NCI-H146 treated with DMSO at 0.1 percent for 48 hours (cell line): Measurements from ENCODE around the gene NOL9.

Experiments used
- DNase-seq: peaks from one replicate; lab custom pipeline; 2025; ENCODE audit not compliant: unreplicated experiment; lab: John Stamatoyannopoulos, UW

Gene NOL9

DNA sequence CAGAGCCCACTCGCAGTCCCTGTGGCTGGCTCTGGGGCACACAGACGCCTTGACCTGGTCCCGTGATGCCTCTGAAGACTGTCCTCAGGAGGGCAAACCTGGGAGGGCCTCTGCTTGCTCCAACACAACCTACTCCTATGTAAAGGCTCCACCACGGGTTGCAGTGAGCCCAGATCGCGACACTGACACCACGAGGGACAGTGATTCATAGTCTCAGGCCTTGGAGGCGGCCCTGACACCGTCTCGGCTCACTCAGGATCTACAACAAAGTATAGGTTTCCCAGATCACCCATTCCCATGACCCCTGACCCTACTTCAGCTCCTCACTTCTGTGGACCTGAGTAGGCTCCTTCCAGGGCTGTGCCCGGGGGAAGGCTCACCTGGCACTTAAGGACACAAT lies 28.0 kb downstream of the NOL9 start:
- DNase-seq, result no peak

DNA sequence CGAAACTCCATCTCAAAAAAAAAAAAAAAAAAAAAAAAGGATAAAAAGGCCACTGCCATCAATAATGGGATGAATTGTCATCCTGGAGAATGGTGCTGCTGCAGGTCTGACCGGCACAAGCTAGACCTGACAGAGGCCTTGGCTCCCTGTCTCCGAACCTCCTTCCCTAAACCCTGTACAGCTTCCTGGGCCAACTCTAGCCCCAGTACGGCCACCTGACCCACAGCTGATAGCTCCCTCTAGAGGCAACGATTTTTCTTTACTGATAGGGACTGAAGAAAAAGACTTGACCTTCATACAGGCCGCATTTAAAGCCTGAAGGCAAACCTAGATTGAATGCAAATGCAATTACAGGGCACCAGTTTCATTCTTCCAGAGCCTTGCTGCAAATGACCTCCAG lies 30.7 kb downstream of the NOL9 start:
- DNase-seq, result peak; percentile 1

DNA sequence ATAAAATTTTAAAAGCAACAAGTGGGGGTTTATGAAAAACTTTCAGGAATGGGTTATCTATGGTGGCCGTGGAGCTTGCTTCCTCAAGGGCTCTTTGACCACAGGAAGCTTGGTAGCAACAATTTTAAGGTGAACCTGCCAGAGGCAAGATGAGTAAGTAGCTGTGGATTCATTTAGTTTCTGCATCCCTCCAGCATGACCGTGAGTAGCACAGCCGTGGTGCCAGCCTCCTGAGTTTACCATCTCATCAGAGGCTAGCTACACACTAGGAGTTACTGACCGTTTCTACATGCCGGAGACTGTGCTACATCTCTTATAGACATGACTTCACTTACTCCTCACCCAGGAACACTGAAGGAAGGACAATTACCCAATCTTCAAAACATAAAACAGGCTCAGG lies 32.8 kb downstream of the NOL9 start:
- no peak for DNase-seq

DNA sequence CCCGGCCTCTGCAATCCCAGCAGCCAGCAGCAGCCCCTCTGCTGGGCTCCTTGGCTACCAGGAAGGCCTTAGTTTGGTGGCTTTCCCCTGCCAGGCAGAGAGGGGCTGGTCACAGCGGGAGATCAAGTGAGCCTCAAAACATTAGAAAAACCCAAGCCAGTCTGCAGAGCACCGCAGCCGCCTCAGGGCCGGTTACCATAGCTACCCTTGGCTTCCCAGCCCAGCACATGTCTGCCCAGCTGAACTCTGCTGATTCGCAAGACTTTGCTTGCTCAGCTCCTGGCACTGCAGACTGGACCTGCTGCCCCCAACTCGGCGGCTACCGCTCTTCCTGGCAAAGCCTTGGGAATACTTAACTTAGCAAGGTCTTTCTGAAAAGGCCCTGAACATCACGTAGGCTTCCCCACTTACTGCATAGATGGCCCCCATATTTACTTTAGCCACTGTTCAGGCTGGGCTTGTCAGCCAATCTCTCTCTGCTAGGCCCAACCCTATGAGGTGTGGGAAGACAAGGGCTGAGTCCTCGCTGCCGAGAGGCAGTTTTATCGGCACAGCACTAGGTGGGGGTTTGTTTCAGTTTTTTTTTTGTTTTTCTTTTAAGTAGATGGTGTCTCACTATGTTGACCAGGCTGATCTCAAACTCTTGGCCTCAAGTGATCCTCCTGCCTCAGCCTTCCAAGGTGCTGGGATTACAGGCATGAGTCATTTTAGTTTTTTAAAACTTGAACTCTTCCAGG lies 34.2 kb downstream of the NOL9 start:
- DNase-seq, result peak; percentile 35

DNA sequence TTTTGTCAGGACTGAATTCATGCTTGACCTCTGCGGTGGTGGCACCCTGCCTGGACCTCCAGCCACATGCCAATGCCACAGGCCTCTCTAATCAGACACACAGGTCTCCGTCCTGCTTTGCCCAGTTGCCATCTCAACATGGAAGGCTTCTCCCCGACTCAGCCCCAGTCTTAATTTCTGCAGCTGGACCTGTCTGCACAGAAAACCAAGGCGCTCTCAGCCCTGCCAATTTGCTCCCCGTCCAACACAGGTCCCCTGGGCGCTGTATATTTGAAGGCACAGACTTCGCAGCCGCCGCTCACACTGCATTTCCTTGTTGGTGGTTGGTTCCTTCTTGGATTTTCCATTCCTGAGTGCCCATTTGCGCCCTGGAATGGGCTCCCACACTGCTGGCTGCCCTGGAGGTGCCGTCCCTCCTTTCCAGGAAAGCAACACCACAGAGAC lies 34.8 kb downstream of the NOL9 start:
- no peak for DNase-seq

DNA sequence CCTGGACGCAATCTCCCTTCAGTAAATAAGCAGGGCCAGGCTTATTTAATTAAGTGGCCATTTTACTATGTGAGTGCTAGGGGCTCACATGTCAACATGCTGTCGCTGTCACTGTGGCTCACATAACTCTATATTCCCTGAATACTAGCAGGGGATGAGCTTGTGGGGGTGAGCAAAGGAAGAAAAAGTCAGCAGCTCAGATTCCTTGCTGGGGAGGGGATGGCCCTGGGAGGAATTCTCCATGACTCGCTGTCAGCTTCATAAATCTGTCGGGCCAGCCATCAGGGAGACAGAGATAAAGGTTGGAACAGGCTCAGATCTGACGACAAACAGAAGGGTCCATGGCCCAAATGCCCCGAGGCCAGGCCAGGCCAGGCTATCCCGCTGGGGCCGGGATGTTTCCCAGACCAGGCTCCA lies 36.9 kb downstream of the NOL9 start:
- DNase-seq, result no peak

DNA sequence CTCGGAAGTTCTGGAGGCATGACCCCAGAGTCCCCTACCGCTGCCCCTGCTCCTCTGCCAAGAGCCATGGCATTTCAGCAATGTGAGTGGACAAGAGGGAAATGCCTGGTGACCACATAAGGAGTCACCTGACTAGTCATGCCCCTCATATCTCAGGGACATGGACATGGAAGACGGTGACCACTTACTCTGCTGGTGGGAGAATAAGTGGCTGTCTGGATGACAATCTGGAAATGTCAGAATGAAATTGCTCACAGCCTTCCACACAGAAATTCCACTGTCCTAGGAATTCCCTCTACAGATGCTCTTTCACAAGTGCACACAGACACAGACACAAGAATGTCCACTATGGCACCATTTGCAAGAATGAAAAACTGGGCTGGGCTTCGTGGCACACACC lies 38.5 kb downstream of the NOL9 start:
- DNase-seq, result no peak

DNA sequence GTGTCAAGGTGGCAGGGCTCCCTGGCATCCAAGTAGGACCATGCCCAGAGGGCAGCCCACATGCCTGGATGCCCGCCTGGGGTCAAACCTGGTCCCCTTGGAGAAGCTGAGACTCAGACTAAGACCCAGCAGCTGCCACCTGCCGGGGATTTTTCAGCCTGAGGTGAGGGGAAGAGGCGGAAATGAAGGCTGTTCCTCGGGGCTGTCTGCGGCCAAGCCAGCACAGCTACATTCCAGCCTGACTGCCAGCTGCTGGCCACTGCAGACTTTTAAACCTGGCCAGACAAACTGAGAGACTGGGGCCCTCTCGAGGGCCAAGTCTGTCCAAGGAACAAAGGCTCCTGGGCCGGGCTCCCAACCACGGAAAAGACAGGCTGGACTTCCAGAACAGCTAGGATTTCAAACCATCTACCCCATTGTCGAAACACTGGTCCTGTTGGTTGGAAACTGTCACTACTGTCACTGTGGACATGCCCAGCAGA lies 41.0 kb downstream of the NOL9 start:
- no peak for DNase-seq

DNA sequence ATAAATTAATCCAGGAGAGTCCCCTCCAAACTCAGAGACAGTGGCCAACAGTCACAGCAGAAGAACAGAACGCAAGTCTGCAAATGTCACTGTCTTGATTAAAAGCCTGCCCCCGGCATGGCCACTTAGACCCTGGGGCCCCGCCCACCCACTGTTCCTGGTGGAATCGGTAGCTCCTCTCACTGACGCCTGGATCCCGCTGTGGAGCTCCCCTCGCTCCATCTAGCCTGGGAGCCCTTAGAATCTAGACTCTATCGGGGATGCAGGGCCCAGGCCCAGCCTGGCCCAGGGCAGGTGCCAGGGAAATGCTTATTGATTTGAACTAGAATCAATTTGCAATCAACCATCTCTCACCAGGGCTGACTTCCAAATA lies 41.4 kb downstream of the NOL9 start:
- DNase-seq, result no peak

DNA sequence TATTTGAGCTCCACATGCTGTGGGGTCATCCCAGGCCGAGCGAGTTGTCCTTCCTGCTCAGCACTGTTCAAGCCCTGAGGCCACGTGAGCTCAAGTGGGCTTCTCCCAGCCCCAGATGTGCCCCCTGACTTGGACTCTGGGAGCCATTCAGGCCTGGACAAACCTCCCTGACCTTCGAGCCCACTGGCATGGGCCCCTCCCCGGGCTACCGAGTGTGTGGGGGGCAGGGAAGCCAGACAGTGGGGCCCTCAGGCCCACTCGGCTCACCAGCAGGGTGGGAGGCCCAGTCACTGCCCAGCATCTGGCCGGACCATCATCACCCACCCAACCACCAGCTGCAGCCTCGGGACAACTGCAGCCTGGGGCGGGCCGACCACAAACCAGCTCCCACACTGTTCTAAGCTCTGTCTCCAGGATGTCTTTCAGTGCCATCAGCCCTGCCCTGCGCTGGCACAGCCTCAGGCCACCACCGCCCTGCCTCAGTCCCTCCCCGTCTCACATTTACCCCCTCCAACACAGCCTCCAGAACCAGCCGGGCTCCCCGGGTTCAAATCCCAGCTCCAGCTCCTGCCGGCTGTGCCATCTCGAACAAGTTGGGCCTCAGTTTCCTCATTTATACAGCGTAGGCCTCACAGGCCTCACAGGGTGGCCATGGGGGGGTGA lies 41.9 kb downstream of the NOL9 start:
- DNase-seq, result no peak

DNA sequence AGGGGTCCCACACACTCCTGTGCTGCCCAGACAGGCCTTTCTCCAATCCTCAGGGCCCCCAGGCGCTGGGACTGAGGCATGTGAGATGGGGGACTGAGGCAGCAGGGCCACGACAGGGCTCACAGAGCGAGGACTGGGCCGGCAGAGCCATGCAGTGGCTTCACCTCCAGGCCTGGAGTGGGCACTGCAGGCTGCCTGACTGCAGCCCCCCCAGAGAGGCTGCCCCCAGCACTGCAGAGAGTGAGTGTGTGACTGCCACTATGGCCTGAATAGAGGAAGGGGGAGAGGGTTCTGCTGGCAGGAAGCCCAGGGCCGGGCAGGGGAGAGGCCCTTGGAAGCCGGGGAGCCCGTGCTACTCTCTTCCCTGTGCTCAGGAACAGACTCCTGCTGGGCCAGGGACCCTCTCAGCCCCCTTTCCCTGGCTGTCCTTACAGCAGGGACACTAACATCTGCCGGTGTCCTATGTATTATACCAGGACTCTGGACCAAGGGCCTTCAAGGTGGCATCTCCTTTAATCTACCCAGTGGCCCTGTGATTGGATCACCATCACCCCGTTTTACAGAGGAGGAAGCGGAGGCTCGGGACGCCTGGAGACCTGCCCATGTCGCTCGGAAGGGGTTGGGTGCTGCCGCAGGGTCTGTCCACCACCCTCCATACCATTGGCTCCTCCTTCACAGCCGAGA lies 42.6 kb downstream of the NOL9 start:
- no peak for DNase-seq

DNA sequence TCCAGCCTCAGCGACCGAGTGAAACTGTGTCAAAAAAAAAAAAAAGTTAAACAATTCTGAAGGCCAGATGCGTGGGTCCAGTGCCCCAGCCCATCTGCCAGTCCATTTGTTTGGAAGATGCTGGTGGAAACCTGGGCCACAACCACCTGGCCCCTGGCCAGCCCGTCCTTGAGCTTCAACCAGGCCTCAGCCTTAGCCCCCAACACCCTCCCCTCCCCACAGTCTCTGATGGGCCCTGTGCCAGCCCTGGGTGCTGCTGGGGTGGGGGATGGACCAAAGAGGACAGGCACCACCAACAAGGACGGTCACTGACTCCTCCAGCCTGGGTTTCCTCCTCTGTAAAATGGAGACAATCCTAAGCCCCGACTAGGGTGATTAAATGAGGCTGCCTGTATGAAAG lies 43.3 kb downstream of the NOL9 start:
- no peak for DNase-seq

DNA sequence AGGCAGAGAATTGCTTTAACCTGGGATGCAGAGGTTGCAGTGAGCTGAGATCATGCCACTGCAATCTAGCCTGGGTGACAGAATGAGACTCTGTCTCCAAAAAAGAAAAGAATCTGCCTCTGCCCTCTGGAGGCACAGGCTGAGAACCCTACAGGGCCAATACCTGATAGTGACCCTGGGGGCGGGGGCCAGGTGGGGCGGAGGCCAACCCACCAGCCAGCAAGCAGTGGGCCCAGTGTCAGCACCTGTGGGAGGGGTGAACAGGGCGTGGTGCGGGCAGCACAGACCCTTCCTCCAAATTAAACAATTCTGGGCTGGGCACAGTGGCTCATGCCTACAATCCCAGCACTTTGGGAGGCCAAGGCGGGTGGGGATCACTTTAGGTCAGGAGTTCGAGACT lies 43.8 kb downstream of the NOL9 start:
- DNase-seq, result no peak

DNA sequence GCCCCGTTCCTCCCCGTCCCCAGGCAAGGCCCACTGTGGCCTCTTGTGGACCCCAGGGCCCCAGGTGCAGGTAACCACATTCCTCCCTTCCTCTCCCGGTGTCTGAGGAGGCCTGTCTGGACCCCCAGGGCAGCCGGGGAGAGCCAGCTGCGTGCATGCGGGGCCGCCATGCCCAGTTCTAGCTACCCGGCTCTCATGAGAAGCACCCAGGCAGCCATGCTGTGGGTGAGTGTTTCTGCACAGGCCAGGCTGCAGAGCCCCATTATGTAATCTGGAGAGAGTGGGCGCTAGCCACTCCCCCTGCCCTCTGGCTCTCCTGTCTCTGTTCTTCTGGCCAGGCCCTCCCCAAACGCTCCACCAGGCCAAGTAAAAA lies 44.4 kb downstream of the NOL9 start:
- no peak for DNase-seq

DNA sequence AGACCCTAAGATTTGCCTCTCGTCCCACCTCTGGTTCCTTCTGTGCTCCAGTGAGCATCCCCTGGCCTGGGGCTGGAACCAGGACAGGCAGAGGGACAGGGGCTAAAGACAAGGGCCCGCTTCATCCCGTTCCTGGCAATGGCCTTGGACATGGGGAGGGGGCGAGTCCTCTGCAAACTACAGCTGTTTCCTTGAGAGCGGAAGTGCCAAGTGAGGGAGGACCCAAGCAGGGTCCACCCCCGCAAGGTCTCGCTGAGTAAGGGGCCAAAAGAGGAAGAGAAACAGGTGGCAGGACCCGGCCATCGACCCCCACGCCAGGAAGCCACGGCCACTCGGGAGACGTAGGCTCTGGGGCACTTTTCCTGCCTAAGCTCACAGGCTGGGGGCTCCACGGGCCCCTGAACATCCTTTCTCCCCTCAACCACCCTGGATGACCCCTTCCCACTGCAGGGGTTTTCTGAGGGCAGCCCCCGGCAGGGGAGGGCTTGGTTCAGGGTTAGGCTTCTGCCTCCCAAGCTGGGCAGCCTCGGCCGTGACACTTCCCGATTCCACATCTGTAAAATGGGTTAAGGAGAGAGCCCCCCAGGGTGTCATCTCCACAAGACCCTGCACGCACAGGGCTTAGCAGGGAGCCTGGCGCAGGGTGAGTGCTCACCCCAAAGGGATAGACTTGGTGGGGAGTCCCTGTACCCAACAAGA lies 44.9 kb downstream of the NOL9 start:
- DNase-seq, result no peak

DNA sequence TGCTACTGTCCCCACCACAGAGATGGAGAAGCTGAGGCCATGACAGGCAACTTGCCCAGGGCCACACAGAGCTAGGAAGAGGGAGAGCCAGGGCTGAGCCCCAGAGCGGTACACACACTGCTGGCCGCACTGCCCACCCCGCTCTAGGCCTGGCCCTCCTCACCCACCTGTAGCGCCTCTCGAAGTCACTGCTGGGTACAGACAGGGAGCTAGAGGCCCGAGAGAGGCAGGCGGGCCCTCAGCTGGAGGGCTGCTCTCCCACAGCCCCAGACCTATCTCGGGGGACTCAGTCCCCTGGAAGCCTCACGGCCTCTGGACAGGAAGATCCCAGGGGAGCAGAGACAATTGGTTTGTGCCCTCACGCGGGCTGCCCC lies 45.5 kb downstream of the NOL9 start:
- no peak for DNase-seq

DNA sequence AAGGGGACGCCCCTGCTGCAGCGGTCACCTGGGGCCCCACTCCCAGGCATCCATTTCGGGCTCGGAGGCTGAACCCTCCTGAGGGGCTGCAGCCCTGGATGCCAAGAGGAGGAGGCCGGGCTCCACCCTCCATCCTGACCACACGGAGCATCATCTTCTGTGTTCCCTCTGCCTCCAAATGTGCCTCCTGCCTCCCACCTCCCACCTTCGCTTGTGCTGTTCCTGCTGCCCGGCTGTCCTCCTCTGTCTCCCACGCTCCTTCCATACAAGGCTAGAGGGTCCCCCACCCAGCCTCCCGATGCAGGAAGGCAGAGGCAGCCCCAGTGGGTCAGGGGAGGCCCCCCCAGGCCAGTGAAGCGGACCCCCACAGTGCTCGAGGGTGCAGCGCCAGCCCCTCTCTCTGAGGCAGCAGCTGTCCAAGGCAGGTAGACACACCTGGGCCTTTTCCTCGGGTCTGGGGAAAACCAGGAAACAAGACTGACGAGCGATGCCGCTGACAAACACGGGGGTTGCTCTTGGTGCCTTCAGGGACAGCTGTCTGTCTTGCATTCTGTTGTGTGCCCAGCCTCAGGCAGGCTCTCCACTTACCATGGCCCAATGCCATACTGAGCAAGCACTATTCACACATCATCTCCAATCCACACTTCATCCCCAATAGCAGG lies 46.0 kb downstream of the NOL9 start:
- no peak for DNase-seq

DNA sequence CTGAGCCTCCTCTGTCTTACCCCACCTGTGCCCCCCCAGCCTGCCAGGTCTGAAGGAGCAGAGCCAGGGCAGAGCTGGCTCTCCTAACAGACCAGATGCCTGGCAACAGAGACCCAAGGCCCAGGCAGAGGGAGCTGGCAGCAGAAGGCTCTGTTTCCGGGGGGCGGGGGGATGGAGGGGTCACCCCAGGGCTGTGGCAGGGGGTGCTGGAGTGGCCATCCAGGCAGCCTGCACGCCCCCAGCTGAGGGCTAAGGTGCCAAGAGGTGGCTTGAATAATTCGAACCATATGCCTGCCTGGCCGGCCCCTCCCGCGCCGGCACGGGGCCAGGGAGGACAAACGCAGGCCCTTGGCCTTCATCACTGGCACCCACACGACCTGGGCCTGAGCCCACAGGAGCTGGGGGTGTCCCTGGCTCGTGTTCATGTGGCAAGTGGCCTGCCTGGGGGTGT lies 46.8 kb downstream of the NOL9 start:
- DNase-seq, result no peak

DNA sequence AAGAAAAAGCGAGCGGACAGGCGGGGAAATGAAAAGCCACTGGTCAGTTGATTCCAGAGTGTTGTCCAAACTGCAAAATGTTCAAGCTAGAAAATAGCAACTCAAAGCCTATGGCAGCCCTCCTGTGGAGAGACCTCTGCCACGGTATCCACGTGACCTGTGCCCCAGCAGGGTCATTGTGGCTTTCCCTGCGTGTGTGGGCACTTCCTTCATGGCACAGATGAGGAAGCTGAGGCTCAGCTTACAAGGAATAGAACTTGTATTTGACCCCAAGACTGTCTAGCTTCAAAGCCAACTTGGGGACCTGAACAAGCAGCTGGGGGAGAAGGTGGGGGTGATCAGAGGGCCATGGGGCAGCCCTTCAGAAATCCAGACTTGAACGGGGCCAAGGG lies 47.3 kb downstream of the NOL9 start:
- no peak for DNase-seq

DNA sequence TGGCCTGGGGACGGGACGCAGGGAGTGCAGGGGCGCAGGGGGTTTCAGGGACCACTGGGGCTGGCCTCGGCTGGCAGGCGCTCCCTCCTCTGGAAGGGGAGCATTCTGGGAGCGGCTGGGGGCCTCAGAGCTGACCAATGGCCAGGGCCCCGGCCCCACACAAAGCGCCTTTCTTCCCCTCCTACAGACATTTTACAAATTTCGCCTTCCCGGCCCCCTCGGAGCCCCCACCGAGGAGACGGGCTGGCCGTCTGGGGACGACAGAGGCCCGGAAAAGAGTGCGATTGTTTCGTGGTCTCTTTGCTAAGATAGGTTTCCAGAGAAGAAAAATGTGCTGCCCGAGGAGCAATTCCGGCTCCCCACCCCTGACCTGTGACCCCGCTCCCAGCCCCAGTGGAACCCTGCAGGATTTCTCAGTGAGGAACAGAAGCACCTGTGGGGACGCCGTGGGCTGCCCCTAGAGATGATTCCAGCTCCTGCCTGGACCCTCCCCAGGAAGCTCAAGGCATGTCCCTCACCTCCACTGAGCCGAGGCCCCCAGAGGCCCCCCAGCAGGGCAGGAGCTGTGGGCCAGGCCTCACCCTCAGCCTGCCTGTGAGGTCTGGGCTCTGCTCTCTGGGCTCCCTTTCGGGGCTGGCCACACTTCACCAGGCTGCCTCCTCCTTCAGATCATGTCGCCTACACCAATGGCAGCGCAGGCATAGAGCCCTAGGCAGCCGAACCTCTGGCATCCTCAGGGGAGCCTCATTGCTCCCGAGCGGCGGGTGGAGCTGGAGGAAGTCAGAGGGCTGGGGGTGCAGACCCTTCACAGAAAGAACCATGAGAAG lies 47.9 kb downstream of the NOL9 start:
- no peak for DNase-seq
